HUES48 (cell line): ENCODE results near the gene CETN3.
A peak's percentile ranks its signal among the peaks of the same experiment; 100 is the strongest.

Source experiments
- H3K27ac ChIP-seq: one replicate; pipeline ENCODE4 v1.7.0; 2013; ENCODE audit warnings: low read depth, low read length, inconsistent platforms
- H3K27me3 ChIP-seq: 2 replicates; pipeline ENCODE4 v1.6.1; 2013; ENCODE audit warnings: mild to moderate bottlenecking, low read length; ENCODE audit not compliant: control insufficient read depth, insufficient read depth
- H3K36me3 ChIP-seq: 2 replicates; pipeline ENCODE4 v1.6.1; 2013; ENCODE audit warnings: low read length; ENCODE audit not compliant: control insufficient read depth, insufficient read depth
- H3K4me1 ChIP-seq: 2 replicates; pipeline ENCODE4 v1.6.1; 2013; ENCODE audit warnings: mild to moderate bottlenecking, low read length; ENCODE audit not compliant: control insufficient read depth, insufficient read depth
- H3K4me3 ChIP-seq: 2 replicates; pipeline ENCODE4 v1.5.1; 2013; ENCODE audit warnings: mild to moderate bottlenecking, low read depth, low read length
- H3K9ac ChIP-seq: 2 replicates; pipeline ENCODE4 v1.6.1; 2013; ENCODE audit warnings: mild to moderate bottlenecking, low read depth, low read length, moderate library complexity
- H3K9me3 ChIP-seq: 2 replicates; pipeline ENCODE4 v1.6.1; 2013; ENCODE audit warnings: low read length; ENCODE audit not compliant: control insufficient read depth, insufficient read depth

CETN3 gene

GRCh38 chr5:90408571-90409317 is 812 bp downstream of the CETN3 start:
- Histone ChIP-seq H3K9ac (peak overlapping the region; percentile 87), H3K4me1 (peaks cover 28% of the 10 kb centered on the region), H3K27me3 (no peaks in the 10 kb centered on the region), H3K9me3 (no peaks in the 10 kb centered on the region), H3K36me3 (peaks cover 28% of the 10 kb centered on the region), H3K27ac (peak overlapping the region; percentile 97), H3K4me3 (peak overlapping the region; percentile 91)

- H3K9me3 ChIP-seq, result no peaks in the 10 kb centered on the region
- peak overlapping the region; percentile 6 for H3K4me3 ChIP-seq
- H3K4me1 ChIP-seq, result peaks cover 28% of the 10 kb centered on the region
- no peaks in the 10 kb centered on the region for H3K27me3 ChIP-seq
- H3K36me3 ChIP-seq, result peaks cover 37% of the 10 kb centered on the region
- H3K27ac ChIP-seq, result no peak overlapping the region
- no peak overlapping the region for H3K9ac ChIP-seq
Observed at GRCh38 chr5:90406466-90406865, 3.1 kb downstream of the CETN3 start.

GRCh38 chr5:90402521-90403255 is 6.9 kb downstream of the CETN3 start:
- peaks cover 20% of the 10 kb centered on the region for H3K4me1 ChIP-seq
- peaks cover 56% of the 10 kb centered on the region for H3K36me3 ChIP-seq
- no peak overlapping the region for H3K4me3 ChIP-seq
- no peaks in the 10 kb centered on the region for H3K27me3 ChIP-seq
- no peaks in the 10 kb centered on the region for H3K9me3 ChIP-seq
- H3K9ac ChIP-seq, result no peak overlapping the region
- H3K27ac ChIP-seq, result no peak overlapping the region

- Histone ChIP-seq H3K27ac (no peak overlapping the region), H3K4me1 (no peaks in the 10 kb centered on the region), H3K9me3 (no peaks in the 10 kb centered on the region), H3K9ac (no peak overlapping the region), H3K4me3 (no peak overlapping the region), H3K36me3 (peaks cover 50% of the 10 kb centered on the region), H3K27me3 (no peaks in the 10 kb centered on the region)
Observed at GRCh38 chr5:90399251-90399650, 10.3 kb downstream of the CETN3 start.

- Histone ChIP-seq H3K27me3 (no peaks in the 10 kb centered on the region), H3K9ac (no peak overlapping the region), H3K4me1 (no peaks in the 10 kb centered on the region), H3K4me3 (no peak overlapping the region), H3K9me3 (no peaks in the 10 kb centered on the region), H3K27ac (no peak overlapping the region), H3K36me3 (peaks cover 46% of the 10 kb centered on the region)
Observed at GRCh38 chr5:90398726-90399125, 10.8 kb downstream of the CETN3 start.

- H3K4me1 ChIP-seq, result peaks cover 19% of the 10 kb centered on the region; the same call in 1 of the 2 replicates
- no peak overlapping the region for H3K4me3 ChIP-seq
- H3K27me3 ChIP-seq, result no peaks in the 10 kb centered on the region
- H3K9ac ChIP-seq, result no peak overlapping the region
- H3K36me3 ChIP-seq, result peaks cover 42% of the 10 kb centered on the region
- H3K27ac ChIP-seq, result no peak overlapping the region
- H3K9me3 ChIP-seq, result no peaks in the 10 kb centered on the region
Observed at GRCh38 chr5:90395005-90395404, 14.6 kb downstream of the CETN3 start.

GRCh38 chr5:90390928-90391327 is 18.6 kb downstream of the CETN3 start:
- Histone ChIP-seq H3K27me3 (no peaks in the 10 kb centered on the region), H3K4me3 (no peak overlapping the region), H3K9me3 (no peaks in the 10 kb centered on the region), H3K27ac (peak overlapping the region; percentile 9), H3K36me3 (peaks cover 9% of the 10 kb centered on the region), H3K4me1 (peaks cover 19% of the 10 kb centered on the region; the same call in 1 of the 2 replicates), H3K9ac (no peak overlapping the region)

- no peak overlapping the region for H3K27ac ChIP-seq
- no peak overlapping the region for H3K4me3 ChIP-seq
- H3K9ac ChIP-seq, result no peak overlapping the region
- H3K27me3 ChIP-seq, result no peaks in the 10 kb centered on the region
- H3K4me1 ChIP-seq, result peaks cover 19% of the 10 kb centered on the region; the same call in 1 of the 2 replicates
- no peaks in the 10 kb centered on the region for H3K9me3 ChIP-seq
- H3K36me3 ChIP-seq, result peaks cover 8% of the 10 kb centered on the region
Observed at GRCh38 chr5:90390326-90390725, 19.2 kb downstream of the CETN3 start.

- Histone ChIP-seq H3K4me1 (peaks cover 19% of the 10 kb centered on the region; the same call in 1 of the 2 replicates), H3K4me3 (no peak overlapping the region), H3K27me3 (no peaks in the 10 kb centered on the region), H3K27ac (no peak overlapping the region), H3K9ac (no peak overlapping the region), H3K9me3 (no peaks in the 10 kb centered on the region), H3K36me3 (no peaks in the 10 kb centered on the region; the same call in 1 of the 2 replicates)
Observed at GRCh38 chr5:90387508-90387907, 22.0 kb downstream of the CETN3 start.

GRCh38 chr5:90386099-90386710 is 23.4 kb downstream of the CETN3 start:
- H3K9ac ChIP-seq, result no peak overlapping the region
- peaks cover 10% of the 10 kb centered on the region; the same call in 1 of the 2 replicates for H3K4me1 ChIP-seq
- no peaks in the 10 kb centered on the region for H3K27me3 ChIP-seq
- H3K27ac ChIP-seq, result no peak overlapping the region
- no peak overlapping the region for H3K4me3 ChIP-seq
- H3K36me3 ChIP-seq, result no peaks in the 10 kb centered on the region
- no peaks in the 10 kb centered on the region for H3K9me3 ChIP-seq

- no peaks in the 10 kb centered on the region for H3K4me1 ChIP-seq
- no peak overlapping the region for H3K9ac ChIP-seq
- no peak overlapping the region for H3K27ac ChIP-seq
Observed at GRCh38 chr5:90384389-90384788, 25.2 kb downstream of the CETN3 start.

More at GRCh38 chr5:90384389-90384788, 25.2 kb downstream of the CETN3 start:
- no peaks in the 10 kb centered on the region for H3K27me3 ChIP-seq
- no peaks in the 10 kb centered on the region for H3K9me3 ChIP-seq
- H3K4me3 ChIP-seq, result no peak overlapping the region
- H3K36me3 ChIP-seq, result no peaks in the 10 kb centered on the region
